Forelimb muscle (tissue), 1 donor: Measurements from ENCODE around the gene WNT3A. TPM values are rescaled to one million over a fixed set of nuclear protein-coding genes. Genes with fewer than 3 reads are reported as not detected.

Experiments
- polyA plus RNA-seq: library from polyadenylated mRNA; unstranded; fragments of 120-200 nt; gene quantifications from one replicate; pipeline ENCODE4 v1.2.1, GENCODE V29; 2013; ENCODE audit not compliant: insufficient read length

WNT3A gene
- polyA plus RNA-seq, 1 donor: not detected

Other genes starting within 250 kb of the WNT3A start
- not detected for gene PRSS38, start 191.3 kb upstream of the WNT3A start, polyA plus RNA-seq
- gene WNT9A, start 59.1 kb upstream of the WNT3A start, polyA plus RNA-seq: 11.2 TPM
- 240 TPM for gene ARF1, start 75.7 kb downstream of the WNT3A start, polyA plus RNA-seq
- gene C1orf35, start 96.3 kb downstream of the WNT3A start, polyA plus RNA-seq: 11.8 TPM
- 28.1 TPM for gene MRPL55, start 102.3 kb downstream of the WNT3A start, polyA plus RNA-seq
- gene GUK1, start 133.3 kb downstream of the WNT3A start, polyA plus RNA-seq: 125 TPM
- 0.48 TPM for gene GJC2, start 142.9 kb downstream of the WNT3A start, polyA plus RNA-seq
- 4.4 TPM for gene IBA57, start 158.8 kb downstream of the WNT3A start, polyA plus RNA-seq
- 358 TPM for gene OBSCN, start 201.0 kb downstream of the WNT3A start, polyA plus RNA-seq